C4-2B (cell line): ENCODE data around the gene B3GLCT.

Experiments used
- CTCF ChIP-seq: fragments of 450-650 bp; conservative IDR thresholded peaks from 2 replicates; pipeline ENCODE4 v1.5.1; 2017; ENCODE audit warnings: mild to moderate bottlenecking
- ZFX ChIP-seq: fragments of 450-650 bp; IDR thresholded peaks from 2 replicates; pipeline ENCODE4 v1.6.1; 2017

DNA sequence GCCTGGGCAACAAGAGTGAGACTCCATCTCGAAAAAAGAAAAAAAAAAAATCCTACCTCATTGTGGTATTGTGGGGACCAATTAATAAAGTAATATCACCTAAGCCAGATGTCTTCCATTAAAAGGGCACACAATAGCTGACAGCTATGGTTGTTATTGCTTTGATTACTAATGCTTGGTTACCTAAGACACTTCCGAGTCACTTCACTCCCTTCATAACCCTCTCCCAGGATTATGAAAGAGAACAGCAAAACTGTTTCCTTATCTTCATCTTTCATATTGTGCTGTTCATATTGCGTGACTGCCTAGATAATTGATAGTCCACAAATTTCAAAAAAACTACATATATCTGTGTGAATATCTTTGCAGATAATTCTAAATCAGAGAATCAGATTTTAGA is 27.8 kb upstream of the B3GLCT start:
- TF ChIP-seq CTCF (no peak), ZFX (no peak)
